Measurements from ENCODE around the gene NACC1. TPM values are rescaled to one million over a fixed set of nuclear protein-coding genes. Genes with fewer than 3 reads are reported as not detected.

The NACC1 gene
- total and polyA plus RNA-seq, 8 donors, result 7.0 to 25.3 (median 14.1) TPM

DNA sequence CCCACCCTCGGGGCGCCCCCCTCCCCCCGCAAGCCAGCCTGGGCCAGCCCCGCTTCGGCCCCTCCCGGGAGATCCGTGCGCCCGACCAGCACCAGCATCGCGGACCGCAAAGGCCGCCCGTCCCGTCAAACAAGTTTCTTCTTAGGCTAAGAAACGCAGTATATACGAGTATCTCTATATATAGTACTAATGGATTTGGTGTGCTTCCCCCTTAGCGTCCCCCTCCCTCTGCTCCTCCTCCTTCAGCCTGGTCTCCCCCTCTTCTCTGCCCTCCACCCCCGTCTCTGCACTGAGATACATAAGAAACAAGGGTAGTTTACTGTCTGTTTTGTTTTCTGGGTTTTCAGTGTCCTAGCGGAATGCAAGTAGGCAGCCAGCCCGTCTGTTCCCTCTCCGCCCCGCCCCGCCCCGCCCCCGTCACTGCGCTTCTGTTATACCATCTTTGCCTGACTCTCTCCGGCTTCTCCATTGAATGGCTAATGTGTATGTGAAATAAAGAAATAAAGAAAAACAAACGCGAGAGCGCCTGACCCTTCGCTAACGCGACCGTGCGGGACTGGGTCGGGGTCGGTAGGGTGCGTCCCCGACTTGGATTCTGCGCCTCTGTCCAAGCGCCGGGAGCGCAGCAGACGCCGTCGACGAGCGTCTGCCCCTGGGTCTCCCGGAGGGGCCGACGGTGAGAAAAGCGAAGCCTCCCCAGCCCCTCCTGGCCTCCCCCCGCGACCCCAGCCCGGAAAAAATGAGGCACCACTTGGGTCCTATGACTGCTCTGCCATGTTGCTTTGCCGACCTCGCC is 19.6 kb upstream of the NACC1 start:
- H3K27me3 ChIP-seq, result no peaks in the 10 kb centered on the region
- ATAC-seq (peak in 1 of 4 donors; percentile 3), FAIRE-seq (no peak), DNase-seq (no peak)
- H3K27ac ChIP-seq, result peak overlapping the region in 2 of 4 donors; percentile 36 to 64
- H3K4me1 ChIP-seq, result peaks cover 0 to 7% (median 0%) of the 10 kb centered on the region in 3 donors
- 11% methylated on average over 52 to 58 of the region's 58 CpGs for WGBS, 2 donors
- H3K9me3 ChIP-seq, result no peaks in the 10 kb centered on the region
- TF ChIP-seq, protein P1, sequence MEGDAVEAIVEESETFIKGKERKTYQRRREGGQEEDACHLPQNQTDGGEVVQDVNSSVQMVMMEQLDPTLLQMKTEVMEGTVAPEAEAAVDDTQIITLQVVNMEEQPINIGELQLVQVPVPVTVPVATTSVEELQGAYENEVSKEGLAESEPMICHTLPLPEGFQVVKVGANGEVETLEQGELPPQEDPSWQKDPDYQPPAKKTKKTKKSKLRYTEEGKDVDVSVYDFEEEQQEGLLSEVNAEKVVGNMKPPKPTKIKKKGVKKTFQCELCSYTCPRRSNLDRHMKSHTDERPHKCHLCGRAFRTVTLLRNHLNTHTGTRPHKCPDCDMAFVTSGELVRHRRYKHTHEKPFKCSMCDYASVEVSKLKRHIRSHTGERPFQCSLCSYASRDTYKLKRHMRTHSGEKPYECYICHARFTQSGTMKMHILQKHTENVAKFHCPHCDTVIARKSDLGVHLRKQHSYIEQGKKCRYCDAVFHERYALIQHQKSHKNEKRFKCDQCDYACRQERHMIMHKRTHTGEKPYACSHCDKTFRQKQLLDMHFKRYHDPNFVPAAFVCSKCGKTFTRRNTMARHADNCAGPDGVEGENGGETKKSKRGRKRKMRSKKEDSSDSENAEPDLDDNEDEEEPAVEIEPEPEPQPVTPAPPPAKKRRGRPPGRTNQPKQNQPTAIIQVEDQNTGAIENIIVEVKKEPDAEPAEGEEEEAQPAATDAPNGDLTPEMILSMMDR (IDR thresholded peaks at IDR 0.05), result no peak
- intact Hi-C loops (cut with DNase I), result no loop called here
- H3K36me3 ChIP-seq, result peaks cover 0 to 10% (median 0%) of the 10 kb centered on the region in 3 donors
- peak overlapping the region in 1 of 4 donors; percentile 22 for H3K4me3 ChIP-seq

DNA sequence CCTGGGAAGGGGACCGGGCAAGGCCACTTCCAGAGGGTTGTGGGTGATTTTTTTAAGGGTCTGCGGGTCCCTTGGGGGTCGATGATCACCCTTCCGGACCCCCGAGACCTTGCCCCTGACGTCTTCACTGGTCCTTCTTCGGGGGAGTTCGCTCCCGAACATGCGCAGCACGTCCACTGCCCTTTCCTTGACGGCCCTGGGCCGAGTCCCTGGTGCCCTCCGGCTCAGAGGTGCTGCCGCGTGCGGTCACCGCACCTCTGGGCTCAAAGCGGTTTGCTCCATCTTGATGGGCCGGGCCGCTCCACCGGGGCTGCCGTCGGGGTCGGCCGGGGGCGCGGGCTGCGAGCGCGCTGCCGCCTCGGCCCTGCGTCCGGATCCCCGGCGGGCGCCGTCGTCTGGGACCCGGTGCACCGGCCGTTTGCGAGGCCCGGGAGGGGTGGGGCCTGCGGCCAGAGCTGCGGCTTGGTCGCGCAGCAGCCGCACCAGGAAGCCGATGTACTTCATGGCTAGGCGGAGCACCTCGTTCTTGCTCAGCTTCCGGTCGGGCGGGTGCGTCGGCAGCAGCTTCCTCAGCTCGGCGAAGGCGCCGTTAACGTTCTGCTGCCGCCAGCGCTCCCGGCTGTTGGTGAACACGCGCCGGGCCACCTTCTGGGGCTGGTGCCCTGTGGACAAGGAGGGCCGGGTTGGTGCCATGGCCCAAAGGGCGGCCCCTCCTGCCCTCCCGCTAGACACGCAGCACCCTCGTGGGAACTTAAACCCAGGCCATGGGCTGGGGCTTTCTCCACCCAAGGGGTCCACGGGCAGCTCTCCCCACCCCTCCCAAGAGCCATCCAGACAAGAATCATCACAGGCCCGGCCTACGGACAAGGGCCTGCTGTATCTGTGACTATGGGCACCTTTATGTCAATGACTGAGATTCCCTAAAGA is 18.7 kb upstream of the NACC1 start:
- FAIRE-seq (no peak), DNase-seq (peak in 1 of 6 donors; percentile 67), ATAC-seq (peak in 2 of 4 donors; percentile 14 to 20)
- Histone ChIP-seq H3K36me3 (peaks cover 0 to 10% (median 0%) of the 10 kb centered on the region in 3 donors), H3K9me3 (no peaks in the 10 kb centered on the region), H3K4me1 (peaks cover 0 to 7% (median 0%) of the 10 kb centered on the region in 3 donors), H3K4me3 (peak overlapping the region in 1 of 4 donors; percentile 22), H3K27me3 (no peaks in the 10 kb centered on the region), H3K27ac (peak overlapping the region in 3 of 4 donors; percentile 5 to 68 (median 64))
- intact Hi-C loops (cut with DNase I), result no loop called here
- WGBS, 2 donors, result 32 to 40% methylated on average over 58 to 77 of the region's 77 CpGs
- TF ChIP-seq, protein P1 (IDR thresholded peaks at IDR 0.05), result no peak

- 75 to 81% methylated on average over 12 of the region's 12 CpGs for WGBS, 2 donors
- intact Hi-C loops (cut with DNase I), result loop anchor here in 1 of 3 donors (10.0 kb wide), 1 partner anchor 135 kb away; no protein-coding TSS in a partner anchor
- no peak for ATAC-seq
- FAIRE-seq, result no peak
- Histone ChIP-seq H3K36me3 (peaks cover 0 to 5% (median 0%) of the 10 kb centered on the region in 3 donors), H3K4me1 (peaks cover 0 to 7% (median 0%) of the 10 kb centered on the region in 3 donors), H3K9me3 (no peaks in the 10 kb centered on the region), H3K27ac (peak overlapping the region in 2 of 4 donors; percentile 64 to 68), H3K4me3 (no peak overlapping the region), H3K27me3 (no peaks in the 10 kb centered on the region)
- DNase-seq, result no peak
- TF ChIP-seq, protein P1 (IDR thresholded peaks at IDR 0.05), result no peak
Observed at GRCh38 chr19:13100031-13100588, 18.0 kb upstream of the NACC1 start.

DNA sequence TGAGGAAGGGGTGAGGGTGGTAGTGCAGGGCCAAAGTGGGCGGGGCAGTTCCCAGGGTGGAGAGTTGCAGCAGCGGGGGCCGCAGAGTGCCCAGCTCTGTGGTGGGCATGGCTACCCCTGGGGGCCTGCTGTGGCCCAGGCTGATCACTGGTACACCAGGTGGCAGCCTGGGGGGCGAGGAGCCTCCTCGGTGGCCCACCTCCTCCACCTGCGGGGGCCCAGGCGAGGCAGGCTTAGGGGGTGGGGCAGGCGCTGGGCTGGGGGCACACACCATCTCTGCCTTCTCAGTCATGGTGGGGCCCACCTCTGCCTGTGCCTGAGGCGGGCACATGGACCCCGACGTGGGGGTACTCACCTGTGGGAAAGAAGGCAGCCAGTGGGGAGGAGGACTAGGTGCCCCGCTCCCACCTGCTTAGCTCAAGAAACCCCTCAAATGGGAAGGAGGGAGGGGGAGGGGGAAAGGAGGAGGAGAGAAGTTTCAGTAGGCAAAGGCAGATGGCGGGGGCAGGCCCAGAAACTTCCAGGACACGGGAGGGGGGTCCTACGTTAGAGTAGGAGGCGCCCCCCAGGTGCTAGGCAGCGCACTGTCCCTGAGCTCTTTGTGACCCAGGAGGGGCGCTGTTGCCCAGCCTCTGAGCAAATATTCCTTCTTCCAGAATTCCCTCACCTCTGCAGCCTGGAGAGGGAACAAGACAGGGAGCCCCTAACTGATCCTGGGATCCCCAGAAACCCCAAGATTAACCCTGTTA is 17.0 kb upstream of the NACC1 start:
- H3K9me3 ChIP-seq, result no peaks in the 10 kb centered on the region
- intact Hi-C loops (cut with DNase I), result loop anchor here in 1 of 3 donors (10.0 kb wide), 1 partner anchor 134 kb away; no protein-coding TSS in a partner anchor
- FAIRE-seq (no peak), DNase-seq (no peak), ATAC-seq (no peak)
- H3K4me3 ChIP-seq, result peak overlapping the region in 1 of 4 donors; percentile 37
- peaks cover 0 to 7% (median 0%) of the 10 kb centered on the region in 3 donors for H3K4me1 ChIP-seq
- TF ChIP-seq, protein P1 (IDR thresholded peaks at IDR 0.05), result no peak
- 51 to 64% methylated on average over 16 to 18 of the region's 18 CpGs for WGBS, 2 donors
- H3K27me3 ChIP-seq, result no peaks in the 10 kb centered on the region
- H3K36me3 ChIP-seq, result no peaks in the 10 kb centered on the region
- H3K27ac ChIP-seq, result no peak overlapping the region
